Right lobe of liver (tissue), 4 donors: ENCODE results near the gene KLHL1.

ENCODE experiments used
- CTCF ChIP-seq, 4 donors: fragments of 200-600 bp in 3 of 4; fragments of 450-650 bp in 1 of 4; IDR thresholded peaks; one replicate each; pipeline versions ENCODE4 v1.5.1 to v1.8.0; 2016 to 2022; ENCODE audit warnings: antibody characterized with exemption in 4 of 4, mild to moderate bottlenecking in 2 of 4
- POLR2A ChIP-seq: fragments of 450-650 bp; IDR thresholded peaks from one replicate; pipeline ENCODE4 v1.6.1; 2017; ENCODE audit warnings: antibody characterized with exemption, mild to moderate bottlenecking
- donor health status: DM: no; HTN: no; CAD: no.
- donor health status: DM: no; HTN: no; CAD: no.
- donor health status: DM: no; HTN: yes; CAD: no.

- TF ChIP-seq CTCF (IDR thresholded peaks at IDR 0.05) (no peak), POLR2A (no peak)
Measured at GRCh38 chr13:69903081-69903480, 205.2 kb downstream of the KLHL1 start.
